Left ventricle myocardium superior (tissue), 1 donor: ENCODE measurements around the gene KSR1. TPM values are rescaled to one million over a fixed set of nuclear protein-coding genes. Genes with fewer than 3 reads are reported as not detected.

Experiments
- ATAC-seq: fragments of 200-7000 bp; cut with Tn5 transposase; one replicate; pipeline ENCODE4 v1.9.1; 2020; ENCODE audit warnings: mild to moderate bottlenecking, moderate library complexity
- DNase-seq: peaks from one replicate; pipeline ENCODE4 v3.0.0-alpha.2; 2020
- intact Hi-C: fragments of 100-400 bp; cut with micrococcal nuclease; formaldehyde crosslinking; loops from one replicate; pipeline ENCODE4 v1.11.0; 2022
- total RNA-seq: library from RNA; stranded (reverse); fragmentation: NEBNext Ultra II Directional; extraction: Animal tissue kit (Norgen Biotek cat#: 25700); gene quantifications from one replicate; pipeline ENCODE4 v1.2.1, GENCODE V29; 2021
- donor health status: DM: no; HTN: yes; CAD: no; lungs with severe emphysema.

Gene KSR1
- total RNA-seq, 1 donor from 2014 or later: 10.2 TPM

- ATAC-seq: no peak
- DNase-seq: no peak
- intact Hi-C loops: no loop called here
Observed at GRCh38 chr17:27590864-27591263, 134.6 kb downstream of the KSR1 start.

GRCh38 chr17:27591986-27592385 is 135.7 kb downstream of the KSR1 start:
- intact Hi-C loops: no loop called here
- DNase-seq (no peak), ATAC-seq (no peak)

- ATAC-seq (no peak), DNase-seq (no peak)
- intact Hi-C loops: no loop called here
Observed at GRCh38 chr17:27593232-27593856, 137.1 kb downstream of the KSR1 start.

- intact Hi-C loops: no loop called here
- no peak for DNase-seq
- ATAC-seq: no peak
Observed at GRCh38 chr17:27593857-27594255, 137.6 kb downstream of the KSR1 start.

GRCh38 chr17:27595208-27595607 is 139.0 kb downstream of the KSR1 start:
- intact Hi-C loops: no loop called here
- ATAC-seq: no peak
- DNase-seq: no peak

- intact Hi-C loops: no loop called here
- no peak for ATAC-seq
- DNase-seq: no peak
Observed at GRCh38 chr17:27596096-27596495, 139.8 kb downstream of the KSR1 start.

GRCh38 chr17:27596566-27597187 is 140.4 kb downstream of the KSR1 start:
- ATAC-seq (peak; percentile 11), DNase-seq (no peak)
- intact Hi-C loops: no loop called here

- ATAC-seq (no peak), DNase-seq (no peak)
- intact Hi-C loops: no loop called here
Observed at GRCh38 chr17:27597188-27597580, 140.9 kb downstream of the KSR1 start.

GRCh38 chr17:27597783-27598320 is 141.6 kb downstream of the KSR1 start:
- ATAC-seq (no peak), DNase-seq (no peak)
- intact Hi-C loops: no loop called here

- ATAC-seq: no peak
- intact Hi-C loops: no loop called here
- DNase-seq: no peak
Observed at GRCh38 chr17:27598337-27599050, 142.2 kb downstream of the KSR1 start.

GRCh38 chr17:27600471-27600870 is 144.2 kb downstream of the KSR1 start:
- DNase-seq: no peak
- ATAC-seq: no peak
- intact Hi-C loops: loop anchor here (5.0 kb wide), 3 partner anchors 52 to 363 kb away; no protein-coding TSS in a partner anchor

GRCh38 chr17:27601069-27601974 is 145.1 kb downstream of the KSR1 start:
- DNase-seq (peak; percentile 83), ATAC-seq (peak; percentile 58)
- intact Hi-C loops: loop anchor here (5.0 kb wide), 3 partner anchors 51 to 364 kb away; no protein-coding TSS in a partner anchor

GRCh38 chr17:27601975-27602302 is 145.7 kb downstream of the KSR1 start:
- intact Hi-C loops: loop anchor here (5.0 kb wide), 3 partner anchors 50 to 365 kb away; no protein-coding TSS in a partner anchor
- no peak for DNase-seq
- no peak for ATAC-seq

GRCh38 chr17:27602721-27603420 is 146.6 kb downstream of the KSR1 start:
- ATAC-seq (peak; percentile 66), DNase-seq (peak; percentile 78)
- intact Hi-C loops: loop anchor here (5.0 kb wide), 3 partner anchors 49 to 366 kb away; no protein-coding TSS in a partner anchor

- ATAC-seq (no peak), DNase-seq (no peak)
- intact Hi-C loops: loop anchor here (5.0 kb wide), 3 partner anchors 49 to 366 kb away; no protein-coding TSS in a partner anchor
Observed at GRCh38 chr17:27603421-27603770, 147.1 kb downstream of the KSR1 start.

- ATAC-seq: no peak
- intact Hi-C loops: loop anchor here (5.0 kb wide), 3 partner anchors 48 to 367 kb away; no protein-coding TSS in a partner anchor
- DNase-seq: no peak
Observed at GRCh38 chr17:27603880-27604794, 147.9 kb downstream of the KSR1 start.

GRCh38 chr17:27605409-27605808 is 149.2 kb downstream of the KSR1 start:
- intact Hi-C loops: no loop called here
- ATAC-seq: no peak
- no peak for DNase-seq
